Left ventricle myocardium superior (tissue), 1 donor: ENCODE measurements around the gene CKAP4. TPM values are rescaled to one million over a fixed set of nuclear protein-coding genes. Genes with fewer than 3 reads are reported as not detected.

Experiments used
- total RNA-seq: library from RNA; stranded (reverse); fragmentation: NEBNext Ultra II Directional; extraction: Animal tissue kit (Norgen Biotek cat#: 25700); gene quantifications from one replicate; pipeline ENCODE4 v1.2.1, GENCODE V29; 2021
- donor health status: DM: no; HTN: yes; CAD: no; lungs with severe emphysema.

Gene CKAP4
- total RNA-seq, 1 donor from 2014 or later, result 37.5 TPM

Other genes starting within 250 kb of the CKAP4 start
- gene NUAK1, start 109.1 kb downstream of the CKAP4 start, total RNA-seq, result 38.8 TPM
- 104 TPM for gene TCP11L2, start 54.7 kb upstream of the CKAP4 start, total RNA-seq
- 7.5 TPM for gene POLR3B, start 109.7 kb upstream of the CKAP4 start, total RNA-seq